ENCODE results near the gene NEGR1.

Gene NEGR1

DNA sequence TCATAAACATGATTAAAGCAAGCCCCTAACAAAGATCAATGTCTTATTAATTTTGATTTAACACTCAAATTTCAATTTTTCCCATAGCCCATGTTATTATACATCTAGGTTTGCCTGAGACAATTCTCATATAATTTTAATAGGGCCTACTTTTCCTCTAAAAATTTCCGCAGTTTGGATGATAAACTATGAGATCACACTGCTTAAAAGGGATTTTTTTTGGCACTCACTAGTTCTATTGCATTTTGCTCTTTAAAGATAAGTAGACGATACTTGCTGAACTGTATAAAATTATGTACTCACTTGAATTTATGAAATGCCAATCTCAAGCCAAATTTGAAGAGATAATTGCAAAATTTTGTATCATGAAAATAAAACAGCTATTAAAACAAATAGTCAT, 721.1 kb downstream of the NEGR1 start:
- no peak for DNase-seq (ENCODE audit: low read depth)

DNA sequence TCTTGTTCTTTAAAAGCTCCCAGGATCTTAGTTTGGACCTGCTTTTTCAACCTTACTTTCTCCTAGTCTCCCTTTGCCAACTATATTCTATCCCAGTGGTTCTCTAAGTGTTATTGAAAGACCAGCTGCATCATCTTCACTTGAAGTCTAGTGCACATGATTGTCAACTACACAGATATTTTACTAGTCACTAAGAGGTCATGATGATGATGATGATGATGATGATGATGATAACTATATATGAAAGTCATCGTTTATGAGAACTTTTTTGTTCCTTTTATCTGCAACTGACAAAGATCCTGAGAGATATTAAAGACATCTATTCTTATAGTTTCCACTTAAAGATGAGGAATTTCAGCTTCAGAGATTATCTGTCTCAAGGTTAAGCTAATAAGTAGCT, 722.5 kb downstream of the NEGR1 start:
- DNase-seq (ENCODE audit: low read depth): no peak

GRCh38 chr1:71557138-71557537, 725.2 kb downstream of the NEGR1 start:
- no peak for DNase-seq (ENCODE audit: low read depth)

DNA sequence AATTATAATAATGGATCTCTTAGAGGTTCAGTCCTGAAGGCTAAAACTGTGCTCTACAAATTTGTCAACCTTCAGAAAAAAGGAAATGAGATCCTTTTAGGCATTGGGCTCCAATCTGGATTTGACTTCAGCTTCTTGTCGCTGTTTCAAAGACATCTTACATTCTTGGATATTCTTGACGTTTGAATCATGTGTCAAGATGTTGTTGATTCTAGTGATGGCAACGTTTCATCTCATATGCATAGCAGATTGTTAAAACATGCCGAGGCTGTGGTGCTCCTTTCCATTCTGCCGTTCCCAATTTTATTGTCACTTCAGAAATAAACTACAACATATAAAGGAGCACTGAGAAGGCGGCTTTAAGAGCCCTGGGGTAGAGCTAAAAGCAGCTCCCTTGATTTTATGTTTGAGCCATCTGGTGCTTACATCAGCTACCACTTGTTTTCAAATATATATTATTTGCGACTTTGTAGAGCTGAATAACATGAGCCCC, 733.9 kb downstream of the NEGR1 start:
- no peak for DNase-seq (ENCODE audit: low read depth)

DNA sequence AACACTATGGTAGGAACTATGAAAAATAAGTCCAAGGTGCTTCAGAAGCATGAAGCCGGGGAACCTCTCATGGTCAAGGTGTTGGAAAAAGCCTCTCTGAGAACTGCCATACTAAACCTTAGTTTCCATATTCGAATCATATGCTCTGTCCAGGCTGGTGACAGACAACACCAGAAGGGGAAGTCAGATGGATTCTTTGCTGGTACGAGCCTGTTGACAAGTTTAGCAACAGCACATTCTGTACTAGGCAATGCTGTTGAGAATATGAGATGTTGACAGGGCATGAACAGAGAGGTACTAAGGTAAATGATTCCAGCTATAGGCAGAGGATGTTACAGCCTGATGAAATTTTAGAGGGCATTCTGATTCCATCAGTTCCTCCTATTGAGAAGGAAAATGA, 740.2 kb downstream of the NEGR1 start:
- DNase-seq (ENCODE audit: low read depth): no peak

DNA sequence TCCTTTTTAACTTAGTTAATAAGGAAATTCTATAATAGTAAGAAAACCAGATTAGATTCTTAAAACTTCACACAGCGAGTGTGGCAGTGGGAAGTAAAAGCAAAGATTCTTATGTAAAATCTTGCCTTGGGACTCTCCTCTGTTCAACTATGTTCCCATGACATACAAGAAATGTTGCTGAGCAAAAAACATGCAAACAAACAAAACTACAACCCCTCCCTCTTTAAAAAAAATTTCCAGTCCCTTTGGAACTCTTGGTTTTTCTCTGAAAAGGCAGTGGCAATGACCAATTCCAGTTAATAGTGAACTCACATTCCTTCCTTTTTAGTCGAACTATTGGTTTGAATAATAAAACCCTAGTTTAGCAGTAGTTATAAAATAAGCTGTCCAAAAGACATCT, 748.4 kb downstream of the NEGR1 start:
- DNase-seq (ENCODE audit: low read depth): no peak

DNA sequence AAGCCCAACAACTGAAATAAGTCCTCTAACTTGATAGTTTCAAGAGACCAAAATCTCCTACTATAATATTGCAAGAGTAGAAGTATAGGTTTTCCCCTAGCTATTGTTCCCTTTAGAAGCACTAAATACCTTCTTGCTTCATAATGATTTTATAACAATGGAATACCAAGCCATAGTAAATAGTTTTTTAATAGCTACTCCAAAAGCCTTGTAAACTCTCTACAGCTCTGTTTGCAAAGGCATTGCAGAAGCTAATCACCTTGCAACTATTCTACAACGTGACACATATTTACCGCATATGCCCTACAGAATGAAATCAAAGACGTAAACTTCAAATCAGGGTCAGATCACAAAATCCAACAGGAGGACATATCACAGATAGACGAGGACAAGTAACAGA, 750.0 kb downstream of the NEGR1 start:
- DNase-seq (ENCODE audit: low read depth): no peak

GRCh38 chr1:71526824-71527223, 755.5 kb downstream of the NEGR1 start:
- DNase-seq (ENCODE audit: low read depth): no peak

DNA sequence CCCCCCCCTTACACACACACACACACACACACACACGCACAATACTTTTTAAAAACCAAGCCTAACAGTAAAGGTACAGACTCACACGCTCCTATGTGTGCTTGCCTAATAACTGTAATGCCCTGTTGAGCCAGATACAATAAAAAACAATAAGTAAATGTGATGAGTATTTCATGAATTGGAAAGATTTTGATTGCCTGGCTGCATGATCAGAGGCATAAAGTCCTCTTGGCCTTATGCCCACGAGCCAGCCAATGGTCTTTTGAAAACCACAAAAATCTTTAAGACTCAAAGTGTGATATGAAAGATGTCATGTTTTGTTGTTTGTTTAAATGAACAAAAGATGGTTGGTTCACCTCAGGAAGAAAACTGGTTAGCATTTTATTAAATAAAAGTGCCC, 759.6 kb downstream of the NEGR1 start:
- DNase-seq (ENCODE audit: low read depth): no peak

DNA sequence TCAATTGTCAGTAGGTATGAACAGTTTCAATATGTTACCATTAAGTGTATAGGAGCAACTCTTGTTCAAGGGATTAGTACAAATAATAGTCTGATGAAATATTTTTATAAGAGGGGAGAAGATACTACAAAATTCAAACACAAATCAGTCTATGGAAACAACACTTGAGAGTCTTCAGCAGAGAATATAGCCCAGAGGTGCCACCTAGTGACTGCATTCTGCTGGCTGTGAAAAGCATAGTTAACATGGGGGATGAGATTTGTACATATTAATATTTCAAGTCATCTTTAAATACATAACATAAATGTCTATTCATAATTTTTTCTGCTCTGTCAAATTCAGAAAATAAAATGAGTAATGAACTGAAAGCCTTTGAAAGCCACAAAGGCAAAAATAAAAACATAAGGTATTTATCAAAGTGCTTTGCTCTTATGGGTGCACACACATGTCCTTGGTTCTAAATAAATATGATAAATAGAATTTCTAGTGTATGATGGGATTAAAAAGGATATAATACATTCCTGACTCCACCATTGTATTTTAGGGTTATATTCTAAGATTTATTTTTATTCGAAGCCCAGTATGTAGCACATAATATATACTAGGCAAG, 760.6 kb downstream of the NEGR1 start:
- DNase-seq (ENCODE audit: low read depth): peak; percentile 13

DNA sequence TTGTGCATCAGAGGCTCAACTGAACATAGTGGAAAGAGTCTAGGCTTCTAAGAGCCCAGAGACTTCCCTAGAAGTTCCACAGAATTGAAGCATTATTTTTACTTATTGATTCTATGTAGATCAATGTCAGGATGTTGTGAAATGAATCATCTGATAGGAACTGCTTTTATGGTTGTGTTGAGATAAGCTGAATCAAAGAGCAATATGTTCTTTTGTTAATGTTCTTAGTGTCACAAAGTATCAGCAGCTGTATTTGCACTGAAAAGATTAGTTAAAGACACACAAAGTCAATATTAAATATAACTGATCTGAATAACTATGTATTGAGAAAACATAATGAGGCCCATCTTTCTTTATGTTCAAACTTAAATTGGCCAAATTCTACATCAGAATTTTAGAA, 770.8 kb downstream of the NEGR1 start:
- DNase-seq (ENCODE audit: low read depth): no peak

- no peak for DNase-seq (ENCODE audit: low read depth)
Measured at GRCh38 chr1:71510725-71511124, 771.6 kb downstream of the NEGR1 start.

DNA sequence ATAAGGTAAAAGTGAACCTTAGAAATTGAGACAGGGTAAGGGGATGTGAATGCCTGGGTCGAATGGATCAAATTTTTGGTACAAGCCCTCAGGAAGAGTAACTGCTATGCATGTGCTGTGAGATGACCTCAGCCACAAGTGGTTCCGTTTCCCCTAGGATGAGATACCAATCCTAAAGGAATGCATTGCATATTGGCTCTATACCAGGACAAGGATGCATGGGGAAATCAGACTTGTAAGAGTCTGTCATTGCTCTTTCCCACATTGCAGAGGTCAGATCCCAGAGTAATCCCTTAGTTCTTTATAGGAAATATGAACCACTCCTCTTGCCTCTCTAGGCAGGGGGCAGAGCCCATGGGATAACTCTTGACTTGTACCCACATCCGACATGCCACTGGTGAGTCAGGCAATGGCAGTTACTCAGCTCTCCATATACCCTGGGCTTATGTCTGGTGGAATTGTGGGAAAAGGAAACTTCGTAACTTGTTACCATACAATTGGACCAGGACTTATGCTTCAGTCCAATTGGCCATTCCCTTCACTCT, 773.2 kb downstream of the NEGR1 start:
- no peak for DNase-seq (ENCODE audit: low read depth)

DNA sequence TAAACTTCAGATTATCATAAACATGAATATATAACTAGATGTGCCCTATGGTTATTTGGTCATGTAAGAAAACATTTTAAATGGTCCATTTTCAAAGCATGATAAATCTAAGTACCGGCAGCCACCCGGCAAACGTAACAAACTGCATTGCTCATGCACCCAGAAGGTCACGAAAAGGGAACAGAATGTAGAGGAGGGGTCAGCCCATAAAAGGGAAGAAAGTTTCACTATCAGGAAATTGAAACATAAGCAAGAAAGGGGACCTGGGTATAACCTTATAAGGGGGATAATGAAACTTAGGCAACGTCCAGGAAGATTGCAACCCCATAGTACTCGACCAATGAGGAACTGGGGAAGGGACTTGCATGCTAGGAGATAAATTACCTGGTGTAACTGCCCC, 780.3 kb downstream of the NEGR1 start:
- no peak for DNase-seq (ENCODE audit: low read depth)

DNA sequence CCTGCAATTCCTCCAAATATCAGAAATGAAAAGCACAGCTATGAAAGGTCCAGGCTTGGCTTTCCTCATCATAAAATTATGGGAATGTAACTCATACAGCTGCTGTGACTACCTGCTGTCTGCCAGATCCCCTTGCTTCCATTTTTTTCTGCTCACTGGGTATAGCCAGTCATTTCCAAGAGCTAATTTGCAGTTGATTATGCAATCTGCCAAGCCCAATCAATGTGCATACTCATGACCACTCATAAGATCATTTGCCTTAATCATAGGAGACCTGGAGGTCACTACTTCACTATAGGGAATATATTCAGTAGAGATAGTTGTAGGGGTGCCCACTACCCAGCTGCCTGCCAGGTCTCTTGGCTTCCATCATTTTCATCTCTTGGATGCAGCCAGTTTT, 783.8 kb downstream of the NEGR1 start:
- DNase-seq (ENCODE audit: low read depth): no peak

DNA sequence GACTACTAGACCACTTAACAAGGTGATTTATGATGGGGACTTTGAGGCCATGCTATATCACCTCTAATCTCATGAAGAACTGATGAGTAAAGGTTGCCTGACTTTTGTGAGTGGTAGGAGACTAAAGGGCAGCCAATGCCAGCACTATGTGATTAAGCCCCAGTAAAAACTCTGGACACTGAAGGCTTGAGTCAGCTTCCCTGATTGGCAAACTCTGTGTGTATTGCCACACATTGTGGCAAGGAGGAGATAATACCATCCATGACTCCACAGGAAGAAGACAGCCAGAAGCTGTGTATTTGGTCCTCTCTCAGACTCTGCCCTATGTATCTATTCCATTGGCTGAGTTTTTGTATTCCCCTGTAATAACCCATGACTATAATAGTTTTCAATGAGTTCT, 788.2 kb downstream of the NEGR1 start:
- DNase-seq (ENCODE audit: low read depth): no peak

GRCh38 chr1:71492298-71493041, 789.9 kb downstream of the NEGR1 start:
- no peak for DNase-seq (ENCODE audit: low read depth)

DNA sequence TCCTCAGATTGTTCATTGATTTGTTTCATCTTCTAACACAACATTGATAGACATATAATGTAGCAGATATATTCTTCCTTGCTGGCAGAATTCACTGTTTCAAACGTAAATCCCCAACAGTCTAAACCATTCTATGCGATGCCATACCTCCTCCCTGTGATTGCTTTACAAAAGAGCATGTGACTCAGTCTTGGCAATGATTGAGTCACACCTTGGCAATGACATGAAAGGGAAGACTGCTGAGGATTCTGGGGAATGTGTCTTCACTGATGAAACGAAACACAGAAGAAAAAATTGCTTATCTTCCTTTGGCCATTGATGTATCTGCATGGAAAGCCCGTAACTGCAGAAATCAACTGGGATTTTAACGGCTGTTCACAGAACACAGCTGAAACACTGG, 791.9 kb downstream of the NEGR1 start:
- no peak for DNase-seq (ENCODE audit: low read depth)

DNA sequence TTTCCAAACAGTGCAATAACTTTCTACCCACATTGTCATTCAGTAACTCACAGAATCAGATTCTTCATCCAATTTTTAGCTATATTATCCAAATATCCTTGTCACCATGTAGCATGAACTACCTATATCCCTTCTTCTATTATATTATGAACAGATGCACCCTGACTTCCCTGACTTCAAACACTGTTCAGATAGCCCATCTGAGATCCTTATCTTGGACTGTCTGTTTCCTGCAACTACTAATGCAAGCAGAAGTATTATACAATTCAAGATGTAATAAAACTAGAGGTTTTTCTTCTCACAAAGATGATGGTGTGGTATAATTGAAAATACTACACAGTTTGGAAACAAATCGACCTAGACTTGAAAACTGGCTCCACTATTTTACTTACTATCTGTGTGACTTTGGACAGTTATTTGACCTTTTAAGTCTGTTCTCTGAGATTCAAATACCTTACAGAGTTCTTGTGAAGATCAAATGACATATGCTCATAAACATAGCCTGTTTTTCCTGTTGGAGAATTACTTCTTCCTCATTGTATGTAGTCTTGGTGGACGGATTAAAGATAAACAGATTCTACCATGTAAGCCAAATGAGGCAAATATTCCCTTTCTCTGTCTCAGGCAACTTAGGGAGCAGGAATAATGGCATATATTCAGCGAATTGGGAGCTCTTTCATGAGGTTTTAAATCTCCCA, 793.6 kb downstream of the NEGR1 start:
- DNase-seq (ENCODE audit: low read depth): no peak

- DNase-seq (ENCODE audit: low read depth): no peak
Measured at GRCh38 chr1:71473331-71473730, 809.0 kb downstream of the NEGR1 start.

- no peak for DNase-seq (ENCODE audit: low read depth)
Measured at GRCh38 chr1:71465093-71465492, 817.2 kb downstream of the NEGR1 start.

GRCh38 chr1:71464016-71464415, 818.3 kb downstream of the NEGR1 start:
- no peak for DNase-seq (ENCODE audit: low read depth)

DNA sequence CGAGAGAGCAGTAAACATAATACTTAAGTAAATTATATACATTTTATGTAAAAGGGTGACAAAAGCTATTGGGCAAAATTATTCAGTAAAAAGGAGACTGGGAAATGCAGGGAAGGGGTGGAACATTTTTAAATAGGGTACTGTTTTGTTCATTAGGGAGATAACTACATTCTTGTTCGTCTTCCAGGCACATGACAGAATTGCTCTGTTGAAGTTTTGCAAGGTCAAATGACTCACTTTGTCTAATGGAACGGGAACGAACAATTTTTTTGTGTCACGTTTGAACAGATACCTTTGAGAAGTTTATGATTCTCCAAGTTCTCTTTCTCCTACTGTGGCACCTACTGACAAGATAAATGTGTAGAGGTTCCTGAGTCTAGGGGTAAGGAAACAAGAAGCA, 819.2 kb downstream of the NEGR1 start:
- no peak for DNase-seq (ENCODE audit: low read depth)

All from non-pigmented ciliary epithelial cell (primary cell).